Transverse colon (tissue), 4 donors: ENCODE data around the gene KRT26.

Experiments
- CTCF ChIP-seq, 5 experiments: fragments of 200-600 bp in 3 of 5; fragments of 450-650 bp in 2 of 5; sonication (generic) in 3 of 5; IDR thresholded peaks; 1 replicate in 2 of 5; 2 replicates in 3 of 5; pipeline ENCODE4 v1.5.1; 2016 to 2017; ENCODE audit warnings: antibody characterized with exemption in 5 of 5, inconsistent platforms in 3 of 5, mild to moderate bottlenecking in 2 of 5, moderate library complexity in 1 of 5
- EP300 ChIP-seq: sonication (generic); formaldehyde crosslinking; IDR thresholded peaks from one replicate; pipeline ENCODE4 v1.6.1; 2017; ENCODE audit warnings: antibody characterized with exemption, low read depth
- POLR2A ChIP-seq: fragments of 450-650 bp; IDR thresholded peaks from one replicate; pipeline ENCODE4 v1.6.1; 2016; ENCODE audit warnings: antibody characterized with exemption, mild to moderate bottlenecking, moderate library complexity
- POLR2AphosphoS5 ChIP-seq, 3 donors: sonication (generic); formaldehyde crosslinking; IDR thresholded peaks; one replicate each; pipeline ENCODE4 v1.6.1; 2016; ENCODE audit warnings: antibody characterized with exemption in 3 of 3

DNA sequence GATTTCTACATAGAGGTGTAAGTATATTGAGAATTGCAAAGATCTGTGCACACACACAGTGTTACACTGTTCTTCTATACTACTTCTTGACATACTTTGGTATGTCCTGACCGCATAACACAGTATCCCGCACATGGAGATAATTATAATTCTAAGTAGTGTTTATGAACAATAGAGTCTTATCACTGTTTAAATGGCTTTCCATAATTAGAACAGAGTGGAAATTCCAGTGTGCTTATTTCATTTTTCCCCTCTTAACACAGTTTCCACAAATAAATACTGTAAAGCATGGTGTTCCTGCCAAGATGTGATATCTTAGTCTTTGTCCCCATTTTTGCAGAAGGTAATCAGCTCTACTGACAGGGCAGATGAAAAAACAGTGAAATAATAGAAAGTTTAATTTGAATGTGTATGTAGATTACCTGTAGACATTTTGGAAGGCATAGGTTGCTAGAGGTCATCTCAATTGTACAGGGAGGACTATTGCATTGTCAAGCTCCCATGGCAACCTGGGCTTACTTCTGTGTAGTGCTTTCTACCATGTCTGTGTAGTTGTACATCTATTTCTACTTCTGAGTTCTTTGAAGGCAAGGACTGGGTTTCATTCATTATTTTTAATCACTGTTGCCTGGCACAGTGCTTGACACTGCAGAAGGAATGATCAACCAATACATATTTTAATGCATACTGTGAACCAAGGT is 37.9 kb upstream of the KRT26 start:
- TF ChIP-seq POLR2A (no peak), CTCF (IDR thresholded peaks at IDR 0.05) (no peak), EP300 (no peak), POLR2AphosphoS5 (IDR thresholded peaks at IDR 0.05) (no peak)
